Endothelial cell of umbilical vein (primary cell): Measurements from ENCODE around the gene THSD7B.

Experiments used
- EZH2 ChIP-seq: IDR thresholded peaks from 2 replicates; pipeline ENCODE4 v1.6.1; 2012; ENCODE audit warnings: borderline replicate concordance, low read depth, mild to moderate bottlenecking, moderate library complexity, low read length, inconsistent platforms; ENCODE audit not compliant: severe bottlenecking
- MYC ChIP-seq: IDR thresholded peaks from one replicate; pipeline ENCODE4 v1.6.1; 2011; ENCODE audit warnings: mild to moderate bottlenecking, low read depth, low read length
- POLR2A ChIP-seq: IDR thresholded peaks from 2 replicates; pipeline ENCODE4 v1.6.1; 2012; ENCODE audit warnings: low read depth, mild to moderate bottlenecking, control low read depth, low read length
- POLR2AphosphoS5 ChIP-seq: IDR thresholded peaks from 2 replicates; pipeline ENCODE4 v1.6.1; 2012; ENCODE audit warnings: low read depth, mild to moderate bottlenecking, control low read depth, low read length, moderate library complexity; ENCODE audit not compliant: insufficient read depth
- TF ChIP-seq, protein P1 (sequence below), 2 donors: IDR thresholded peaks; 1 replicate in 1 of 2; 2 replicates in 1 of 2; pipeline ENCODE4 v1.5.1; 2011; ENCODE audit warnings: low read length in 2 of 2, mild to moderate bottlenecking in 2 of 2, moderate library complexity in 2 of 2, control low read depth in 1 of 2, inconsistent platforms in 1 of 2, low read depth in 1 of 2; ENCODE audit not compliant: insufficient read depth in 1 of 2; ENCODE audit errors: extremely low read depth in 1 of 2

DNA sequence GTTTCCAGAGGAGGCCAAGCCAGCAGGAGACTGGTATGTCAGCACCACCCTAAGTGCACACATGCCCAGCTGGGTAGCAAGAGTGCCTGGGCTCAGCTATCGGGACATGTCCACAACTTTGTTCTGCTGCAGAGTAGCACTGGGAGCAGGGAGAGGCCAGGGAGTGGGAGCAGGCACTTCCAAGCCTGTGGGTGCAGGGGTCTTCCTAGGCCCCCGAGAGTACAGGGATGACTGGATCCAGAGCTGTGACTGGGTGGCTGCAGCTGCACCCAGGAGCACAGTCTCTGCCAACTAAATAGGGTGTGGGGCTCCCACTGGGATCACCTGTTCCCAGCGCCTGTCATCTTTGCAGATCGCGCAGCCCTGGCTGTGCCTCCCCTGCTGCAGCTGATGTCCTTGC is 943.0 kb downstream of the THSD7B start:
- TF ChIP-seq POLR2A, result no peak
- TF ChIP-seq, protein P1, sequence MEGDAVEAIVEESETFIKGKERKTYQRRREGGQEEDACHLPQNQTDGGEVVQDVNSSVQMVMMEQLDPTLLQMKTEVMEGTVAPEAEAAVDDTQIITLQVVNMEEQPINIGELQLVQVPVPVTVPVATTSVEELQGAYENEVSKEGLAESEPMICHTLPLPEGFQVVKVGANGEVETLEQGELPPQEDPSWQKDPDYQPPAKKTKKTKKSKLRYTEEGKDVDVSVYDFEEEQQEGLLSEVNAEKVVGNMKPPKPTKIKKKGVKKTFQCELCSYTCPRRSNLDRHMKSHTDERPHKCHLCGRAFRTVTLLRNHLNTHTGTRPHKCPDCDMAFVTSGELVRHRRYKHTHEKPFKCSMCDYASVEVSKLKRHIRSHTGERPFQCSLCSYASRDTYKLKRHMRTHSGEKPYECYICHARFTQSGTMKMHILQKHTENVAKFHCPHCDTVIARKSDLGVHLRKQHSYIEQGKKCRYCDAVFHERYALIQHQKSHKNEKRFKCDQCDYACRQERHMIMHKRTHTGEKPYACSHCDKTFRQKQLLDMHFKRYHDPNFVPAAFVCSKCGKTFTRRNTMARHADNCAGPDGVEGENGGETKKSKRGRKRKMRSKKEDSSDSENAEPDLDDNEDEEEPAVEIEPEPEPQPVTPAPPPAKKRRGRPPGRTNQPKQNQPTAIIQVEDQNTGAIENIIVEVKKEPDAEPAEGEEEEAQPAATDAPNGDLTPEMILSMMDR (IDR thresholded peaks at IDR 0.05; ENCODE audit: extremely low read depth in 1 of 2, insufficient read depth in 1 of 2, low read depth in 1 of 2, low read length in 2 of 2), result no peak
- no peak for TF ChIP-seq EZH2
- no peak for TF ChIP-seq POLR2AphosphoS5
- TF ChIP-seq MYC, result no peak
